NCI-H187 (cell line): ENCODE measurements around the gene MADCAM1.

Experiments
- DNase-seq, 2 experiments: peaks; one replicate each; lab custom pipeline; 2025; lab: John Stamatoyannopoulos, UW

Gene MADCAM1

GRCh38 chr19:508204-509150, 12.2 kb downstream of the MADCAM1 start:
- no peak for DNase-seq

GRCh38 chr19:510606-511100, 14.4 kb downstream of the MADCAM1 start:
- peak; percentile 64 to 79 for DNase-seq

GRCh38 chr19:511101-511851, 15.0 kb downstream of the MADCAM1 start:
- peak; percentile 75 to 96 for DNase-seq

GRCh38 chr19:512547-513365, 16.5 kb downstream of the MADCAM1 start:
- peak; percentile 74 to 86 for DNase-seq

GRCh38 chr19:513368-514165, 17.3 kb downstream of the MADCAM1 start:
- no peak for DNase-seq

GRCh38 chr19:514166-514663, 17.9 kb downstream of the MADCAM1 start:
- no peak for DNase-seq

- no peak for DNase-seq
Observed at GRCh38 chr19:517721-518597, 21.7 kb downstream of the MADCAM1 start.

GRCh38 chr19:518598-519231, 22.4 kb downstream of the MADCAM1 start:
- no peak for DNase-seq

GRCh38 chr19:519449-519865, 23.2 kb downstream of the MADCAM1 start:
- no peak for DNase-seq

GRCh38 chr19:522726-523125, 26.4 kb downstream of the MADCAM1 start:
- no peak for DNase-seq

GRCh38 chr19:524062-524674, 27.9 kb downstream of the MADCAM1 start:
- no peak for DNase-seq

- no peak for DNase-seq
Observed at GRCh38 chr19:525029-525428, 28.7 kb downstream of the MADCAM1 start.

GRCh38 chr19:525857-526419, 29.7 kb downstream of the MADCAM1 start:
- no peak for DNase-seq

GRCh38 chr19:530134-531008, 34.1 kb downstream of the MADCAM1 start:
- no peak for DNase-seq

- DNase-seq, result peak; percentile 69 to 91
Observed at GRCh38 chr19:531009-531752, 34.9 kb downstream of the MADCAM1 start.

- DNase-seq, result no peak
Observed at GRCh38 chr19:531753-532560, 35.7 kb downstream of the MADCAM1 start, which contains the start of gene CDC34. Gene CDC34, plus strand, starts transcription at chr19:531760. Its CDS starts 172 bp downstream, at chr19:531932.
